ENCODE results near the gene LIN7A.

The LIN7A gene

GRCh38 chr12:80849337-80849736 lies 88.4 kb downstream of the LIN7A start:
- DNase-seq = no peak

GRCh38 chr12:80848858-80849257 lies 88.9 kb downstream of the LIN7A start:
- no peak for DNase-seq

- no peak for DNase-seq
Observed at GRCh38 chr12:80847575-80847974, 90.2 kb downstream of the LIN7A start.

GRCh38 chr12:80846952-80847351 lies 90.8 kb downstream of the LIN7A start:
- DNase-seq = no peak

- DNase-seq = no peak
Observed at GRCh38 chr12:80845639-80846038, 92.1 kb downstream of the LIN7A start.

- no peak for DNase-seq
Observed at GRCh38 chr12:80843969-80844368, 93.8 kb downstream of the LIN7A start.

- no peak for DNase-seq
Observed at GRCh38 chr12:80838708-80839107, 99.0 kb downstream of the LIN7A start.

GRCh38 chr12:80838024-80838658 lies 99.6 kb downstream of the LIN7A start:
- no peak for DNase-seq

- no peak for DNase-seq
Observed at GRCh38 chr12:80837342-80837978, 100.3 kb downstream of the LIN7A start.

GRCh38 chr12:80834724-80835123 lies 103.0 kb downstream of the LIN7A start:
- no peak for DNase-seq

- DNase-seq = no peak
Observed at GRCh38 chr12:80830533-80831088, 107.1 kb downstream of the LIN7A start.

GRCh38 chr12:80829767-80830166 lies 108.0 kb downstream of the LIN7A start:
- DNase-seq = no peak

- no peak for DNase-seq
Observed at GRCh38 chr12:80825506-80825905, 112.2 kb downstream of the LIN7A start.

GRCh38 chr12:80823393-80823792 lies 114.3 kb downstream of the LIN7A start:
- no peak for DNase-seq

- no peak for DNase-seq
Observed at GRCh38 chr12:80821513-80822000, 116.2 kb downstream of the LIN7A start.

- no peak for DNase-seq
Observed at GRCh38 chr12:80818878-80819277, 118.9 kb downstream of the LIN7A start.

GRCh38 chr12:80815351-80815750 lies 122.4 kb downstream of the LIN7A start:
- no peak for DNase-seq

GRCh38 chr12:80814453-80814852 lies 123.3 kb downstream of the LIN7A start:
- no peak for DNase-seq

- DNase-seq = no peak
Observed at GRCh38 chr12:80813820-80814219, 123.9 kb downstream of the LIN7A start.

- DNase-seq = no peak
Observed at GRCh38 chr12:80811957-80812708, 125.6 kb downstream of the LIN7A start.

- no peak for DNase-seq
Observed at GRCh38 chr12:80810874-80811273, 126.9 kb downstream of the LIN7A start.

GRCh38 chr12:80807640-80808288 lies 130.0 kb downstream of the LIN7A start:
- no peak for DNase-seq

- DNase-seq = no peak
Observed at GRCh38 chr12:80805106-80805505, 132.6 kb downstream of the LIN7A start.
